K562 (cell line): ENCODE measurements around the gene SMG9. TPM values are rescaled to one million over a fixed set of nuclear protein-coding genes. Genes with fewer than 3 reads are reported as not detected.

Experiments
- ATAC-seq: fragments of 200-7000 bp; cut with Tn5 transposase; 3 replicates; pipeline ENCODE4 v1.9.1; 2020; ENCODE audit warnings: moderate library complexity
- BruUV-seq: library from RNA; stranded (reverse); fragments of 400-500 nt; replicated peaks from 2 replicates; lab custom pipeline; 2021; lab: Mats Ljungman, UMichigan
- CTCF ChIA-PET: fragments of 300-600 bp; formaldehyde crosslinking; extraction: SDS; loops from one replicate; lab custom pipeline; 2021; ENCODE audit warnings: low intra/inter-chr PET ratio; lab: Yijun Ruan, JAX
- POLR2A ChIA-PET: fragments of 300-600, 350-650 bp; sonication (Branson Sonifier 250); formaldehyde crosslinking; extraction: SDS; loops from one replicate; lab custom pipeline; 2021; ENCODE audit warnings: antibody characterized with exemption, inconsistent platforms; lab: Yijun Ruan, JAX
- DNase-seq, 4 experiments: peaks; one replicate each; pipeline versions ENCODE4 v3.0.0 to v3.0.0-alpha.2; 2011 to 2018; ENCODE audit warnings: low spot score in 3 of 4, mixed read lengths in 3 of 4; ENCODE audit errors: extremely low read depth in 1 of 4
- FAIRE-seq: peaks from 2 replicates; lab custom pipeline; 2011; peaks lifted over from hg19 to GRCh38; lab: Jason Lieb, UNC
- H2AFZ ChIP-seq: 2 replicates; pipeline ENCODE4 v1.6.0; 2011; ENCODE audit warnings: low read depth, low read length, control low read depth, inconsistent platforms
- H3K27ac ChIP-seq: fragments of 200-600 bp; 3 replicates; pipeline ENCODE4 v1.8.0; 2011; ENCODE audit warnings: low read depth, mild to moderate bottlenecking, control low read depth, inconsistent platforms, low read length, moderate library complexity, mixed read lengths; ENCODE audit errors: extremely low read depth
- H3K27me3 ChIP-seq, 2 experiments: fragments of 300-600 bp in 1 of 2; 2 replicates in 1 of 2; 3 replicates in 1 of 2; pipeline versions ENCODE4 v1.6.0 to v1.8.0; 2011; ENCODE audit warnings: inconsistent platforms in 2 of 2, low read length in 2 of 2, mild to moderate bottlenecking in 1 of 2, mixed read lengths in 1 of 2, moderate library complexity in 1 of 2; ENCODE audit not compliant: control insufficient read depth in 2 of 2, insufficient read depth in 2 of 2
- H3K36me3 ChIP-seq: fragments of 300-600 bp; 3 replicates; pipeline ENCODE4 v1.8.0; 2011; ENCODE audit warnings: mild to moderate bottlenecking, low read length, inconsistent platforms; ENCODE audit not compliant: control insufficient read depth, insufficient read depth
- H3K4me1 ChIP-seq, 2 experiments: fragments of 200-600 bp in 1 of 2; replicated peaks in 1 of 2; 2 replicates in 1 of 2; 3 replicates in 1 of 2; pipeline versions ENCODE4 v1.5.1 to v1.8.0; 2011; ENCODE audit warnings: inconsistent platforms in 2 of 2, low read length in 2 of 2, mild to moderate bottlenecking in 1 of 2, mixed read lengths in 1 of 2, moderate library complexity in 1 of 2; ENCODE audit not compliant: control insufficient read depth in 2 of 2, insufficient read depth in 2 of 2
- H3K4me2 ChIP-seq: 2 replicates; pipeline ENCODE4 v1.6.1; 2011; ENCODE audit warnings: low read length, control low read depth, inconsistent platforms, mixed read lengths; ENCODE audit not compliant: insufficient read depth
- H3K4me3 ChIP-seq: fragments of 200-600 bp; sonication (generic), shearing (Covaris generic); 2 replicates; pipeline ENCODE4 v1.5.1; 2016; ENCODE audit warnings: control low read depth, inconsistent platforms
- H3K79me2 ChIP-seq: fragments of 200-600 bp; 3 replicates; pipeline ENCODE4 v1.8.0; 2011; ENCODE audit warnings: low read length, inconsistent platforms; ENCODE audit not compliant: control insufficient read depth, insufficient read depth
- H3K9ac ChIP-seq, 2 experiments: 2 replicates each; pipeline versions ENCODE4 v1.6.0 to v1.6.1; 2011; ENCODE audit warnings: low read depth in 2 of 2, low read length in 2 of 2, control low read depth in 1 of 2, inconsistent platforms in 1 of 2, mild to moderate bottlenecking in 1 of 2, mixed read lengths in 1 of 2; ENCODE audit not compliant: insufficient read depth in 1 of 2
- H3K9me1 ChIP-seq: one replicate; pipeline ENCODE4 v1.6.0; 2011; ENCODE audit warnings: inconsistent platforms, mild to moderate bottlenecking, low read length, moderate library complexity; ENCODE audit not compliant: control insufficient read depth, insufficient read depth
- H3K9me3 ChIP-seq: replicated peaks from 2 replicates; pipeline ENCODE4 v1.5.1; 2011; ENCODE audit warnings: low read depth, low read length, inconsistent platforms; ENCODE audit not compliant: control insufficient read depth, insufficient read depth
- H4K20me1 ChIP-seq: replicated peaks from 2 replicates; pipeline ENCODE4 v1.6.1; 2011; ENCODE audit warnings: low read length, inconsistent platforms, mixed read lengths; ENCODE audit not compliant: control insufficient read depth, insufficient read depth
- CBFA2T3 ChIP-seq: fragments of 450-650 bp; IDR thresholded peaks from 2 replicates; pipeline ENCODE4 v1.6.1; 2017
- DPF2 ChIP-seq: fragments of 450-650 bp; IDR thresholded peaks from 2 replicates; pipeline ENCODE4 v1.6.1; 2016
- EGR1 ChIP-seq: fragments of 450-650 bp; conservative IDR thresholded peaks from 2 replicates; pipeline ENCODE4 v1.6.1; 2017; ENCODE audit warnings: mild to moderate bottlenecking
- FOXK2 ChIP-seq, 2 experiments: fragments of 450-650 bp; IDR thresholded peaks in 1 of 2; conservative IDR thresholded peaks in 1 of 2; 2 replicates each; pipeline ENCODE4 v1.6.1; 2016; ENCODE audit warnings: low read depth in 2 of 2, mild to moderate bottlenecking in 1 of 2
- MEIS2 ChIP-seq: fragments of 450-650 bp; IDR thresholded peaks from 2 replicates; pipeline ENCODE4 v1.6.1; 2014; ENCODE audit warnings: mild to moderate bottlenecking; ENCODE audit not compliant: partially characterized antibody
- NCOR1 ChIP-seq: fragments of 450-650 bp; IDR thresholded peaks from 2 replicates; pipeline ENCODE4 v1.6.1; 2016; ENCODE audit warnings: mild to moderate bottlenecking, moderate library complexity
- NFRKB ChIP-seq: fragments of 450-650 bp; IDR thresholded peaks from 2 replicates; pipeline ENCODE4 v1.6.1; 2016; ENCODE audit warnings: low read depth
- NR2C2 ChIP-seq, 2 experiments: fragments of 200-800 bp in 1 of 2; sonication (Bioruptor generic) in 1 of 2; sonication (generic) in 1 of 2; formaldehyde crosslinking in 1 of 2; IDR thresholded peaks; 2 replicates each; pipeline versions ENCODE4 v1.6.1 to v1.8.0; 2016 to 2022; ENCODE audit warnings: mild to moderate bottlenecking in 1 of 2, missing compliant biosample characterization in 1 of 2, missing genetic modification characterization in 1 of 2, missing genetic modification reagents in 1 of 2
- PHF20 ChIP-seq: fragments of 450-650 bp; IDR thresholded peaks from 2 replicates; pipeline ENCODE4 v1.6.1; 2018; ENCODE audit not compliant: partially characterized antibody
- PTTG1 ChIP-seq: fragments of 450-650 bp; IDR thresholded peaks from 2 replicates; pipeline ENCODE4 v1.6.1; 2016; ENCODE audit warnings: low read depth, mild to moderate bottlenecking, missing genetic modification characterization, missing compliant biosample characterization
- SNIP1 ChIP-seq: fragments of 450-650 bp; IDR thresholded peaks from 2 replicates; pipeline ENCODE4 v1.7.1; 2017; ENCODE audit warnings: low read depth, mild to moderate bottlenecking
- WGBS: fragments of 100-300 bp; shearing (Covaris generic); methylation state at CpG from one replicate; pipeline ENCODE4 v1.1.6; 2016; ENCODE audit warnings: low coverage, mixed read lengths; ENCODE audit not compliant: insufficient coverage; ENCODE audit errors: missing lambda C conversion rate; 5-methylcytosine and 5-hydroxymethylcytosine counted together
- in situ Hi-C: fragments of 300-500 bp; cut with MboI; formaldehyde crosslinking; loops from 4 replicates; pipeline ENCODE4 v1.15.0; 2018; ENCODE audit warnings: inconsistent platforms, mixed read lengths
- intact Hi-C: fragments of 100-400 bp; cut with micrococcal nuclease; formaldehyde crosslinking; loops from 2 replicates; pipeline ENCODE4 v1.14.2; 2022
- polyA plus RNA-seq, 8 experiments: library from polyadenylated mRNA; depleted of rRNA in 4 of 8; stranded (reverse) in 5 of 8; unstranded in 3 of 8; fragments of >200 nt; fragmentation: Nextera tagmentation in 2 of 8; fragmentation: Illumina TruSeq in 1 of 8; extraction: Ambion mirVana in 2 of 8; extraction: Trizol in 1 of 8; gene quantifications; 2 replicates each; pipeline versions ENCODE4 v1.2.1 to v1.2.3, GENCODE V29; 2011 to 2014; ENCODE audit warnings: inconsistent platforms in 1 of 8, missing spikeins in 1 of 8
- total RNA-seq, 7 experiments: library from RNA; depleted of rRNA in 6 of 7; stranded (reverse); fragments of >200 nt in 6 of 7; fragmentation: Illumina TruSeq in 2 of 7; extraction: Trizol in 2 of 7; gene quantifications; 2 replicates each; pipeline versions ENCODE4 v1.2.1 to v1.2.3, GENCODE V29; 2011 to 2021; ENCODE audit warnings: low replicate concordance in 1 of 7
- TF ChIP-seq, protein P1 (sequence below): sonication (generic); formaldehyde crosslinking; IDR thresholded peaks from 2 replicates; pipeline ENCODE4 v1.9.0; 2022; ENCODE audit warnings: mild to moderate bottlenecking, missing genetic modification reagents
- TF ChIP-seq, protein P2 (sequence below): IDR thresholded peaks from 3 replicates; pipeline ENCODE4 v1.6.1; 2011; ENCODE audit warnings: borderline replicate concordance, mild to moderate bottlenecking; ENCODE audit not compliant: insufficient read length, insufficient read depth
- TF ChIP-seq, protein P3 (sequence below): fragments of 200-800 bp; sonication (Bioruptor generic); IDR thresholded peaks from 2 replicates; pipeline ENCODE4 v1.6.1; 2017; ENCODE audit warnings: missing genetic modification characterization, missing compliant biosample characterization
- TF ChIP-seq, protein P4 (sequence below): fragments of 450-650 bp; IDR thresholded peaks from 2 replicates; pipeline ENCODE4 v1.6.1; 2016
- TF ChIP-seq, protein P5 (sequence below), 2 experiments: fragments of 450-650 bp; IDR thresholded peaks; 2 replicates each; pipeline ENCODE4 v1.6.1; 2016
- TF ChIP-seq, protein P6 (sequence below): fragments of 250-450 bp; sonication (Bioruptor Pico); IDR thresholded peaks from 2 replicates; pipeline ENCODE4 v1.9.0; 2021; ENCODE audit warnings: mild to moderate bottlenecking

Gene SMG9
- total and polyA plus RNA-seq, 9 of the 15 experiments (the other 6 are each of a cell fraction or from before 2014, with no cell fraction given): 1.7 to 79.7 (median 40.2) TPM

DNA sequence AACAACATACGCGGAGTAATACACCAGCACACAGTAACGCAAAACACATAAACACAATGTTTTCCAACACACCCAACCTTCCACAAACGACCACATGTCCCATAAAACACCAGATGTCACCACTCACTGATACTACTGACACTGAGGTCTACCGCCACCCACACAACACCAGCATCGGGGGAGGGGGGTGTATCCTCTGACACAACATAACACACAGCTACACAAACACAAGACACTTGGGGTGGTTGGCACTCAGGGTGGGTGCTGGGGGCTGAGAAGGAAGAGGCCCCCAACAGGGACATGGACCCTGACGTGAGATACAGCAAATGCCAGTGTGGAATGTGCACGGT, 27.5 kb upstream of the SMG9 start:
- peak in 1 of 4 experiments; percentile 55 for DNase-seq
- H3K9me1 ChIP-seq: no peaks in the 10 kb centered on the region
- peaks cover 65 to 79% of the 10 kb centered on the region in 2 experiments for H3K4me1 ChIP-seq
- in situ Hi-C loops (loop anchor here (5.0 kb wide), 1 partner anchor 35 kb away; no protein-coding TSS in a partner anchor), intact Hi-C loops (no loop called here)
- BruUV-seq: no TSS peak
- no peaks in the 10 kb centered on the region for H3K27me3 ChIP-seq
- no peaks in the 10 kb centered on the region for H3K36me3 ChIP-seq
- peak overlapping the region; percentile 48 to 81 for H3K9ac ChIP-seq
- H3K79me2 ChIP-seq: peaks cover 48% of the 10 kb centered on the region
- ChIA-PET CTCF (no interaction called here), POLR2A (no interaction called here)
- FAIRE-seq: peak; percentile 75
- H3K9me3 ChIP-seq: no peaks in the 10 kb centered on the region
- H3K27ac ChIP-seq: peak overlapping the region; percentile 71
- H3K4me3 ChIP-seq: no peak overlapping the region
- peak overlapping the region; percentile 85 for H2AFZ ChIP-seq
- peak overlapping the region; percentile 72 for H3K4me2 ChIP-seq
- WGBS: 33% methylated on average over 8 of the region's 8 CpGs
- ATAC-seq: no peak
- H4K20me1 ChIP-seq: no peaks in the 10 kb centered on the region
- TF ChIP-seq, protein P1, sequence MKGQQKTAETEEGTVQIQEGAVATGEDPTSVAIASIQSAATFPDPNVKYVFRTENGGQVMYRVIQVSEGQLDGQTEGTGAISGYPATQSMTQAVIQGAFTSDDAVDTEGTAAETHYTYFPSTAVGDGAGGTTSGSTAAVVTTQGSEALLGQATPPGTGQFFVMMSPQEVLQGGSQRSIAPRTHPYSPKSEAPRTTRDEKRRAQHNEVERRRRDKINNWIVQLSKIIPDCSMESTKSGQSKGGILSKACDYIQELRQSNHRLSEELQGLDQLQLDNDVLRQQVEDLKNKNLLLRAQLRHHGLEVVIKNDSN: no peak
- TF ChIP-seq, protein P2, sequence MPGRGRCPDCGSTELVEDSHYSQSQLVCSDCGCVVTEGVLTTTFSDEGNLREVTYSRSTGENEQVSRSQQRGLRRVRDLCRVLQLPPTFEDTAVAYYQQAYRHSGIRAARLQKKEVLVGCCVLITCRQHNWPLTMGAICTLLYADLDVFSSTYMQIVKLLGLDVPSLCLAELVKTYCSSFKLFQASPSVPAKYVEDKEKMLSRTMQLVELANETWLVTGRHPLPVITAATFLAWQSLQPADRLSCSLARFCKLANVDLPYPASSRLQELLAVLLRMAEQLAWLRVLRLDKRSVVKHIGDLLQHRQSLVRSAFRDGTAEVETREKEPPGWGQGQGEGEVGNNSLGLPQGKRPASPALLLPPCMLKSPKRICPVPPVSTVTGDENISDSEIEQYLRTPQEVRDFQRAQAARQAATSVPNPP: no peak
- TF ChIP-seq CBFA2T3 (0 out of 2 replicates have a peak, but pooled peaks have one; percentile 13), PTTG1 (tag) (no peak), DPF2 (0 out of 2 replicates have a peak, but pooled peaks have one; percentile 5), FOXK2 (conservative IDR thresholded peaks at IDR 0.05 in 1 of 2, IDR thresholded peaks at IDR 0.05 in 1 of 2; ENCODE audit: low read depth in 2 of 2) (peak in 1 of 2 experiments; percentile 39; a peak in 1 of 4 replicates), NCOR1 (peak; percentile 28; the same call in 1 of the 2 replicates), SNIP1 (no peak), NFRKB (0 out of 2 replicates have a peak, but pooled peaks have one; percentile 45), MEIS2 (peak; percentile 70), EGR1 (peak; percentile 78), NR2C2 (CRISPR knock-in tag; IDR thresholded peaks at IDR 0.05) (no peak), NR2C2 (tag; IDR thresholded peaks at IDR 0.05) (0 out of 2 replicates have a peak, but pooled peaks have one; percentile 19), PHF20 (peak; percentile 46)
- TF ChIP-seq, protein P3, sequence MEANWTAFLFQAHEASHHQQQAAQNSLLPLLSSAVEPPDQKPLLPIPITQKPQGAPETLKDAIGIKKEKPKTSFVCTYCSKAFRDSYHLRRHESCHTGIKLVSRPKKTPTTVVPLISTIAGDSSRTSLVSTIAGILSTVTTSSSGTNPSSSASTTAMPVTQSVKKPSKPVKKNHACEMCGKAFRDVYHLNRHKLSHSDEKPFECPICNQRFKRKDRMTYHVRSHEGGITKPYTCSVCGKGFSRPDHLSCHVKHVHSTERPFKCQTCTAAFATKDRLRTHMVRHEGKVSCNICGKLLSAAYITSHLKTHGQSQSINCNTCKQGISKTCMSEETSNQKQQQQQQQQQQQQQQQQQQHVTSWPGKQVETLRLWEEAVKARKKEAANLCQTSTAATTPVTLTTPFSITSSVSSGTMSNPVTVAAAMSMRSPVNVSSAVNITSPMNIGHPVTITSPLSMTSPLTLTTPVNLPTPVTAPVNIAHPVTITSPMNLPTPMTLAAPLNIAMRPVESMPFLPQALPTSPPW: peak; percentile 30; the same call in 1 of the 2 replicates
- TF ChIP-seq, protein P4, sequence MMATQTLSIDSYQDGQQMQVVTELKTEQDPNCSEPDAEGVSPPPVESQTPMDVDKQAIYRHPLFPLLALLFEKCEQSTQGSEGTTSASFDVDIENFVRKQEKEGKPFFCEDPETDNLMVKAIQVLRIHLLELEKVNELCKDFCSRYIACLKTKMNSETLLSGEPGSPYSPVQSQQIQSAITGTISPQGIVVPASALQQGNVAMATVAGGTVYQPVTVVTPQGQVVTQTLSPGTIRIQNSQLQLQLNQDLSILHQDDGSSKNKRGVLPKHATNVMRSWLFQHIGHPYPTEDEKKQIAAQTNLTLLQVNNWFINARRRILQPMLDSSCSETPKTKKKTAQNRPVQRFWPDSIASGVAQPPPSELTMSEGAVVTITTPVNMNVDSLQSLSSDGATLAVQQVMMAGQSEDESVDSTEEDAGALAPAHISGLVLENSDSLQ: peak; percentile 43; the same call in 1 of the 2 replicates
- TF ChIP-seq, protein P5, sequence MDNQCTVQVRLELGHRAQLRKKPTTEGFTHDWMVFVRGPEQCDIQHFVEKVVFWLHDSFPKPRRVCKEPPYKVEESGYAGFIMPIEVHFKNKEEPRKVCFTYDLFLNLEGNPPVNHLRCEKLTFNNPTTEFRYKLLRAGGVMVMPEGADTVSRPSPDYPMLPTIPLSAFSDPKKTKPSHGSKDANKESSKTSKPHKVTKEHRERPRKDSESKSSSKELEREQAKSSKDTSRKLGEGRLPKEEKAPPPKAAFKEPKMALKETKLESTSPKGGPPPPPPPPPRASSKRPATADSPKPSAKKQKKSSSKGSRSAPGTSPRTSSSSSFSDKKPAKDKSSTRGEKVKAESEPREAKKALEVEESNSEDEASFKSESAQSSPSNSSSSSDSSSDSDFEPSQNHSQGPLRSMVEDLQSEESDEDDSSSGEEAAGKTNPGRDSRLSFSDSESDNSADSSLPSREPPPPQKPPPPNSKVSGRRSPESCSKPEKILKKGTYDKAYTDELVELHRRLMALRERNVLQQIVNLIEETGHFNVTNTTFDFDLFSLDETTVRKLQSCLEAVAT (IDR thresholded peaks at IDR 0.05): 0 out of 4 replicates have a peak, but pooled peaks of 1 of the 2 experiments have one; percentile 12
- TF ChIP-seq, protein P6, sequence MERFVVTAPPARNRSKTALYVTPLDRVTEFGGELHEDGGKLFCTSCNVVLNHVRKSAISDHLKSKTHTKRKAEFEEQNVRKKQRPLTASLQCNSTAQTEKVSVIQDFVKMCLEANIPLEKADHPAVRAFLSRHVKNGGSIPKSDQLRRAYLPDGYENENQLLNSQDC: no peak
